A549 (cell line): ENCODE data around the gene ARAP1. TPM values are rescaled to one million over a fixed set of nuclear protein-coding genes. Genes with fewer than 3 reads are reported as not detected.

Experiments used
- ATAC-seq, 2 experiments: fragments of 200-7000 bp in 1 of 2; fragments of >200 bp in 1 of 2; cut with Nextera tagmentation in 1 of 2; cut with Tn5 transposase in 1 of 2; 3 replicates each; pipeline versions ENCODE4 v1.8.0 to v1.9.1; 2018 to 2020; ENCODE audit warnings: mild to moderate bottlenecking in 1 of 2, moderate library complexity in 1 of 2
- CTCF ChIA-PET: fragments of 300-600 bp; sonication (Branson Sonifier 250); formaldehyde crosslinking; extraction: SDS; loops from one replicate; lab custom pipeline; 2021; ENCODE audit warnings: antibody characterized with exemption, inconsistent platforms; lab: Yijun Ruan, JAX
- POLR2A ChIA-PET: fragments of 350-600 bp; formaldehyde crosslinking; extraction: SDS; loops from one replicate; lab custom pipeline; 2021; ENCODE audit warnings: antibody characterized with exemption, inconsistent platforms; lab: Yijun Ruan, JAX
- DNase-seq, 2 experiments: peaks; one replicate each; pipeline versions ENCODE4 v3.0.0 to v3.0.0-alpha.2; 2011 to 2016; ENCODE audit warnings: low read depth in 1 of 2, low spot score in 1 of 2
- FAIRE-seq: peaks from 2 replicates; lab custom pipeline; 2011; peaks lifted over from hg19 to GRCh38; lab: Jason Lieb, UNC
- H3K27ac ChIP-seq, 2 experiments: fragments of >200 bp; sonication (Bioruptor Twin); formaldehyde crosslinking; 3 replicates each; pipeline ENCODE4 v1.5.1; 2016 to 2017
- H3K4me1 ChIP-seq: fragments of >200 bp; sonication (Bioruptor Twin); formaldehyde crosslinking; 3 replicates; pipeline ENCODE4 v1.6.1; 2016
- H3K4me2 ChIP-seq: fragments of >200 bp; sonication (Bioruptor Twin); formaldehyde crosslinking; 3 replicates; pipeline ENCODE4 v1.6.1; 2016
- H3K4me3 ChIP-seq: fragments of >200 bp; sonication (Bioruptor Twin); formaldehyde crosslinking; 3 replicates; pipeline ENCODE4 v1.5.1; 2016
- H3K9me3 ChIP-seq: fragments of >200 bp; sonication (Bioruptor Twin); formaldehyde crosslinking; 3 replicates; pipeline ENCODE4 v1.6.1; 2016
- BHLHE40 ChIP-seq: IDR thresholded peaks from 2 replicates; pipeline ENCODE4 v1.6.1; 2012; ENCODE audit warnings: low read depth, low read length, inconsistent platforms
- CHD2 ChIP-seq: fragments of 150-350 bp; IDR thresholded peaks from 2 replicates; pipeline ENCODE4 v1.6.1; 2014; ENCODE audit warnings: low read length; ENCODE audit not compliant: partially characterized antibody
- EHMT2 ChIP-seq: fragments of 200-600 bp; sonication (generic); IDR thresholded peaks from 2 replicates; pipeline ENCODE4 v1.6.1; 2016; ENCODE audit warnings: antibody characterized with exemption, low read depth, mild to moderate bottlenecking, moderate library complexity
- GATA3 ChIP-seq: IDR thresholded peaks from 2 replicates; pipeline ENCODE4 v1.6.1; 2012; ENCODE audit warnings: borderline replicate concordance
- MAFK ChIP-seq: fragments of 450-650 bp; IDR thresholded peaks from 2 replicates; pipeline ENCODE4 v1.6.1; 2014; ENCODE audit not compliant: partially characterized antibody
- MAZ ChIP-seq: fragments of 150-350 bp; IDR thresholded peaks from 2 replicates; pipeline ENCODE4 v1.6.1; 2014; ENCODE audit warnings: antibody characterized with exemption, low read depth, low read length, borderline replicate concordance
- POLR2AphosphoS2 ChIP-seq: conservative IDR thresholded peaks from 2 replicates; pipeline ENCODE4 v1.6.1; 2012; ENCODE audit warnings: low read length, improper control_type of control experiment, inconsistent platforms
- RNF2 ChIP-seq: fragments of 200-600 bp; sonication (generic); IDR thresholded peaks from 2 replicates; pipeline ENCODE4 v1.6.1; 2016; ENCODE audit warnings: low read depth, mild to moderate bottlenecking, antibody characterized with exemption, moderate library complexity, borderline replicate concordance
- TP53 ChIP-seq: fragments of 250-450 bp; sonication (Bioruptor Pico); IDR thresholded peaks from 2 replicates; pipeline ENCODE4 v1.5.0; 2021; ENCODE audit warnings: mild to moderate bottlenecking, moderate library complexity
- WGBS: methylation state at CpG from one replicate; pipeline ENCODE4 v1.1.6; 2017; ENCODE audit errors: missing lambda C conversion rate; 5-methylcytosine and 5-hydroxymethylcytosine counted together
- polyA plus RNA-seq, 4 experiments: library from polyadenylated mRNA; depleted of rRNA in 3 of 4; stranded (reverse); fragments of >200 nt; fragmentation: RNase III in 1 of 4; extraction: RNeasy Plus Mini Kit Qiagen cat#74134 plus additional on column Dnase treatment in 1 of 4; gene quantifications; 2 replicates in 3 of 4; 3 replicates in 1 of 4; pipeline ENCODE4 v1.2.3, GENCODE V29; 2011 to 2017
- TF ChIP-seq, protein P1 (sequence below): fragments of 250-450 bp; sonication (Bioruptor Pico); IDR thresholded peaks from 2 replicates; pipeline ENCODE4 v1.5.0; 2021; ENCODE audit warnings: mild to moderate bottlenecking, moderate library complexity, borderline replicate concordance
- TF ChIP-seq, protein P2 (sequence below): IDR thresholded peaks from 2 replicates; pipeline ENCODE4 v1.6.1; 2012
- TF ChIP-seq, protein P3 (sequence below): fragments of 250-450 bp; sonication (Bioruptor Pico); IDR thresholded peaks from 2 replicates; pipeline ENCODE4 v1.5.0; 2020; ENCODE audit warnings: low read depth, mild to moderate bottlenecking, moderate library complexity

ARAP1 gene
- polyA plus RNA-seq, 2 of the 4 experiments (the other 2 are of a cell fraction) = 29.5 to 30.1 TPM

DNA sequence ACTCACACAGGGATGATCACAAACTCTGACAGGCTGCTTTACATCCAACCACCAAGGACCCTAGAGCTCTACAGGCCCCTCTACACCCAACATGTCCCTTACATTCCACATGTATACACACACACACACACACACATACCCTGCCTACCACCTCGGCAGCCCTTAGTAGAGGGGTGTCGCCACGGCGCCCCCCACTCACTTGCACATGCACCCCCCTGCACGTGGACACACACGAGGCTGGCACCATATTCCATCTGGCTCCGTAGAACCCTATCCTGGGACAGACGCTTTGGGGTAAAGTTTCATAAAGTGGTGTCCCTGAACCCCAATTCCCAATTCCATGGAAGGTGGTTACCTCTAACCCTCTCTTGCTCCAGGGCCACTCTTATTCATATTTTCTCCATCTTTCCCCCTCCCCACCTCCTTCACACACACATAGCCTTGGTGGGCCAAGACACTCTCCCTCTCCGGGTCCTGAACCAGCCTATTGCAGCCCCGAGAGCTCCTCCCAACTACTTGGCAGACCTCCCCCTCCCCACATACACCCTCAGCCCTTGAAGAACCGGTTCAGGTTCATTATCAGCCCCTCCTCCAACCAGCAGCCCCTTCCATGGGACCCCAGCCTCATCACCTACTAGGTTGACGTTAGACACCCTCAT is 78.8 kb downstream of the ARAP1 start (continued):
- 0 out of 2 replicates have a peak, but pooled peaks have one; percentile 12 for TF ChIP-seq POLR2AphosphoS2
- TF ChIP-seq, protein P1, sequence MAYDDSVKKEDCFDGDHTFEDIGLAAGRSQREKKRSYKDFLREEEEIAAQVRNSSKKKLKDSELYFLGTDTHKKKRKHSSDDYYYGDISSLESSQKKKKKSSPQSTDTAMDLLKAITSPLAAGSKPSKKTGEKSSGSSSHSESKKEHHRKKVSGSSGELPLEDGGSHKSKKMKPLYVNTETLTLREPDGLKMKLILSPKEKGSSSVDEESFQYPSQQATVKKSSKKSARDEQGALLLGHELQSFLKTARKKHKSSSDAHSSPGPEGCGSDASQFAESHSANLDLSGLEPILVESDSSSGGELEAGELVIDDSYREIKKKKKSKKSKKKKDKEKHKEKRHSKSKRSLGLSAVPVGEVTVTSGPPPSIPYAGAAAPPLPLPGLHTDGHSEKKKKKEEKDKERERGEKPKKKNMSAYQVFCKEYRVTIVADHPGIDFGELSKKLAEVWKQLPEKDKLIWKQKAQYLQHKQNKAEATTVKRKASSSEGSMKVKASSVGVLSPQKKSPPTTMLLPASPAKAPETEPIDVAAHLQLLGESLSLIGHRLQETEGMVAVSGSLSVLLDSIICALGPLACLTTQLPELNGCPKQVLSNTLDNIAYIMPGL (CRISPR knock-in tag) = no peak

DNA sequence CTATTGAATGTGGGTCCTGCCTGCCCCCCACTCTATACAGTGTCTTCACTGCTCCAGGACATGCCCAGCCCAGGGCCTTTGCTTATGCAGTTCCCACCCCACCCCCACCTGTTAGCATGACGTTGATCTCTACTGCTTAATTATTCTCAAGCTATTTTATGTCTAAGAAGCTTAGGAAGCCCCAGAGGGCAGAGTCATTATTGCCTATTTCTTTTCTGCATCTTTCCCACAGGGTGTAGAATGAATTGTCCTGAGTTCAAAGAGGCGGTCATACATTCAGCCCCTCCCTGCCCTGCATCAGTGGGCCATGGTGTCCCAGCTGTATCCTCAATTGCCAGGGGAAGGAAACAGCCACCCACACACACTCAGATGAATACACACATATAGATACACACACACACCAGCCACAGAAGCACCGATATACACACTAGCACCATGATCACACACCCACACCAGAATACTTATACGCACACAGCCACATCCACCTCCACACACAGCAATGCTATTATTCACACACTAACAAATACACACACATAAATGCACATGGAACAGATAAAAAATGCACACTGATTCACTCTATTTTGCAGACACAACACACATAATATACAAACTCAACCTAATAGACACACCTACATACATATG is 79.5 kb downstream of the ARAP1 start:
- no peak for FAIRE-seq
- Histone ChIP-seq H3K9me3 (peaks cover 4% of the 10 kb centered on the region; the same call in 1 of the 3 replicates), H3K4me1 (no peaks in the 10 kb centered on the region), H3K27ac (no peak overlapping the region), H3K4me2 (no peak overlapping the region), H3K4me3 (no peak overlapping the region)
- ChIA-PET CTCF (interaction anchor here (0.8 to 12.4 kb wide), 4 partner anchors 10 to 201 kb away, joined by 3 to 132 read pairs (median 8); no protein-coding TSS in a partner anchor), POLR2A (no interaction called here)
- no peak for TF ChIP-seq GATA3
- TF ChIP-seq RNF2 = no peak
- TF ChIP-seq, protein P2, sequence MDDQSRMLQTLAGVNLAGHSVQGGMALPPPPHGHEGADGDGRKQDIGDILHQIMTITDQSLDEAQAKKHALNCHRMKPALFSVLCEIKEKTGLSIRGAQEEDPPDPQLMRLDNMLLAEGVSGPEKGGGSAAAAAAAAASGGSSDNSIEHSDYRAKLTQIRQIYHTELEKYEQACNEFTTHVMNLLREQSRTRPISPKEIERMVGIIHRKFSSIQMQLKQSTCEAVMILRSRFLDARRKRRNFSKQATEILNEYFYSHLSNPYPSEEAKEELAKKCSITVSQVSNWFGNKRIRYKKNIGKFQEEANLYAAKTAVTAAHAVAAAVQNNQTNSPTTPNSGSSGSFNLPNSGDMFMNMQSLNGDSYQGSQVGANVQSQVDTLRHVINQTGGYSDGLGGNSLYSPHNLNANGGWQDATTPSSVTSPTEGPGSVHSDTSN = no peak
- 0 out of 2 replicates have a peak, but pooled peaks have one; percentile 26 for TF ChIP-seq POLR2AphosphoS2
- WGBS = 70% methylated on average over 3 of the region's 4 CpGs
- ATAC-seq = no peak
- DNase-seq = no peak

DNA sequence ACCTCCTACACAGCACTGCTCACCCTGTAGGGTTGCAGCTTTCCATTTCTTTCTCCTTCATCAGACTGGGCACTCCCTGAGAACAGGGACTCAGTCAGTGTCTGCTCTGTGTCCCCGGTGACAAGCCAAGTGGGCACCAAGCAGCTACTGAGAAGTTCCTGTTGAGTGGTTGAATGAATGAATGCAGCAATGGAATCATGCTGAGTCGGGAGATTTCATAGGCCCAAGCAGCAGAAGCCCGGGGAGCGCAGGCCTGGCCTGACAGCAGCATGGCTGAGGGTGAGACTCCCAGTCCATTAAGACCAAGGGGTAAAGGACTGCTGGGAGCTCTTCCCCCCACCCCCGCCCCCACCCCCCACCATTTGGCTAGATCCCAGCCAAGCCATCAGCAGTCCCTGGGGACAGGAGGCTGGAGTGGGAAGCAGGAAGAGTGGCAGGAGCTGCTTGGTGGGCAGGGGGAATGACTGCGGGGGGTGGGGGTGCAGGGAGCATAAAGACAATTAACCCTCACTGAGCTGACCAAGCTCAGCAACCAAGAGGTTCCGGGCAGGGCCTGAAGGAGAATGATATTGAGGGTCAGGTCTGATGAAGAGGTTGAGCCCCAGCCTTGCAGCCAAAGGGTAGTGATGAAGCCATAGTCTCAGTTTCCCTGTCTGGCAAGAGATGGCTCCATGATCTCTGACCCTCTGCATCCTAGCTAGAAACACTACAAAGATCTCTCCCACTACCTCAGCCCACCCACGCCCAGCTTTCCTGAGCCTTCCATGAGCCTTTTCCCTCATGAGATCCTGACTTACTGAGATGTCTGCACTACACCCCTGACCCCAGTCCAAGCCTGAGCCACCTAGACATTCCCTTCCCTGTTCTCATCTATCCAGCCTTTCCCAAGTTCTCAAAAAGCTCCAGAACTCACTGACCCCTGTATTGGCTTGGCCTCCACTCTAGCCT is 80.8 kb downstream of the ARAP1 start:
- WGBS = 39% methylated on average over 7 of the region's 8 CpGs
- Histone ChIP-seq H3K4me1 (no peaks in the 10 kb centered on the region), H3K4me2 (no peak overlapping the region), H3K9me3 (peaks cover 12% of the 10 kb centered on the region; the same call in 2 of the 3 replicates), H3K4me3 (no peak overlapping the region), H3K27ac (no peak overlapping the region)
- DNase-seq = no peak
- FAIRE-seq = no peak
- ATAC-seq = no peak
- POLR2A ChIA-PET = no interaction called here
- TF ChIP-seq MAFK (peak; percentile 74), EHMT2 (no peak), MAZ (no peak), TP53 (CRISPR knock-in tag) (no peak), CHD2 (no peak), BHLHE40 (no peak)
- TF ChIP-seq, protein P2 = no peak
- TF ChIP-seq, protein P3, sequence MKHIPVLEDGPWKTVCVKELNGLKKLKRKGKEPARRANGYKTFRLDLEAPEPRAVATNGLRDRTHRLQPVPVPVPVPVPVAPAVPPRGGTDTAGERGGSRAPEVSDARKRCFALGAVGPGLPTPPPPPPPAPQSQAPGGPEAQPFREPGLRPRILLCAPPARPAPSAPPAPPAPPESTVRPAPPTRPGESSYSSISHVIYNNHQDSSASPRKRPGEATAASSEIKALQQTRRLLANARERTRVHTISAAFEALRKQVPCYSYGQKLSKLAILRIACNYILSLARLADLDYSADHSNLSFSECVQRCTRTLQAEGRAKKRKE (CRISPR knock-in tag) = no peak
- CTCF ChIA-PET = interaction anchor here (0.7 to 12.4 kb wide), 5 partner anchors 12 to 200 kb away, joined by 3 to 132 read pairs (median 3); no protein-coding TSS in a partner anchor
